Loucy (cell line): Measurements from ENCODE around the gene MMP15.

Experiments used
- H2AFZ ChIP-seq: fragments of 200-600 bp; sonication (generic); 2 replicates; pipeline ENCODE4 v1.6.0; 2016; ENCODE audit warnings: antibody characterized with exemption, mild to moderate bottlenecking, low read length, moderate library complexity
- H3F3A ChIP-seq: fragments of 200-600 bp; 2 replicates; pipeline ENCODE4 v1.6.0; 2016; ENCODE audit warnings: antibody characterized with exemption, low read depth, mild to moderate bottlenecking
- H3K27me3 ChIP-seq: fragments of 200-600 bp; sonication (generic); 2 replicates; pipeline ENCODE4 v1.6.1; 2014; ENCODE audit warnings: low read length, mild to moderate bottlenecking; ENCODE audit not compliant: insufficient read depth, poor library complexity, severe bottlenecking
- H3K36me3 ChIP-seq: fragments of 200-600 bp; sonication (generic); 2 replicates; pipeline ENCODE4 v1.6.1; 2016; ENCODE audit warnings: low read length; ENCODE audit not compliant: insufficient read depth
- H3K4me1 ChIP-seq: fragments of 200-600 bp; sonication (generic); 2 replicates; pipeline ENCODE4 v1.5.1; 2014; ENCODE audit warnings: low read length, mild to moderate bottlenecking; ENCODE audit not compliant: insufficient read depth, poor library complexity, severe bottlenecking
- H3K4me2 ChIP-seq: fragments of 200-600 bp; sonication (generic); 2 replicates; pipeline ENCODE4 v1.6.0; 2014; ENCODE audit warnings: antibody characterized with exemption, low read length, low read depth, mild to moderate bottlenecking; ENCODE audit not compliant: poor library complexity, severe bottlenecking
- H3K4me3 ChIP-seq: fragments of 200-600 bp; sonication (generic); 2 replicates; pipeline ENCODE4 v1.5.1; 2014; ENCODE audit warnings: low read length, mild to moderate bottlenecking, mixed read lengths; ENCODE audit not compliant: poor library complexity, severe bottlenecking
- H3K79me2 ChIP-seq: fragments of 200-600 bp; sonication (generic); 2 replicates; pipeline ENCODE4 v1.6.1; 2014; ENCODE audit warnings: low read length; ENCODE audit not compliant: insufficient read depth
- H3K9ac ChIP-seq: fragments of 200-600 bp; sonication (generic); 2 replicates; pipeline ENCODE4 v1.6.0; 2014; ENCODE audit warnings: mild to moderate bottlenecking, low read depth, low read length, moderate library complexity; ENCODE audit not compliant: poor library complexity, severe bottlenecking
- H3K9me2 ChIP-seq: fragments of 200-600 bp; sonication (generic); replicated peaks from 2 replicates; pipeline ENCODE4 v1.6.1; 2016; ENCODE audit warnings: low read depth, low read length, mixed read lengths
- H3K9me3 ChIP-seq: fragments of 200-600 bp; sonication (generic); 2 replicates; pipeline ENCODE4 v1.6.1; 2014; ENCODE audit warnings: mild to moderate bottlenecking, antibody characterized with exemption, low read length, low read depth; ENCODE audit not compliant: insufficient read depth
- H4K20me1 ChIP-seq: fragments of 200-600 bp; sonication (generic); 2 replicates; pipeline ENCODE4 v1.6.0; 2014; ENCODE audit warnings: antibody characterized with exemption, low read length, mild to moderate bottlenecking; ENCODE audit not compliant: insufficient read depth, poor library complexity, severe bottlenecking
- EZH2phosphoT487 ChIP-seq: fragments of 200-600 bp; IDR thresholded peaks from 2 replicates; pipeline ENCODE4 v1.6.1; 2018; ENCODE audit warnings: antibody characterized with exemption, mild to moderate bottlenecking, moderate library complexity, borderline replicate concordance
- TF ChIP-seq, protein P1 (sequence below): fragments of 200-600 bp; sonication (generic); conservative IDR thresholded peaks from 2 replicates; pipeline ENCODE4 v1.5.1; 2014; ENCODE audit warnings: mild to moderate bottlenecking, antibody characterized with exemption, low read length

Gene MMP15

DNA sequence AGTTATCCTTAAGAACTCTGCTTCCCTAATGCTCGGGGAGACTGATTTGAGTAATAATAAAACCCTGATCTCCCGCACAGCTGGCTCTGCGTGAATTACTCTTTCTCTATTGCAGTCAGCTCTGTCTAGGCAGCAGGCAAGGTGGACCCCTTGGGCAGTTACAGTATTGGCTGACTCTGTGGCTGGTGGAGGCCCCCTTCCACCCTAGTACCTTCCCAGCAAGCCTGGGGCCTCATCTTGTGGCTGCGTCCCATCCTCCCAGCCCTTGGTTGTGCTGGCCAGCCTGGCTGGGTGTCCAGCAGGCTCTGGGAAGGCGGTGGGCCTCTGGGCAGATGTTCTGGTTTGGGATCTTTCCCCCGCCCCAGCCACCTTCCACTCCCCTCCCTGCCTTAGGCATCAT lies 59.1 kb downstream of the MMP15 start:
- H3K27me3 ChIP-seq, result no peaks in the 10 kb centered on the region
- no peaks in the 10 kb centered on the region for H3F3A ChIP-seq
- no peak overlapping the region for H2AFZ ChIP-seq
- no peak overlapping the region for H3K9ac ChIP-seq
- no peak overlapping the region for H3K4me2 ChIP-seq
- TF ChIP-seq, protein P1, sequence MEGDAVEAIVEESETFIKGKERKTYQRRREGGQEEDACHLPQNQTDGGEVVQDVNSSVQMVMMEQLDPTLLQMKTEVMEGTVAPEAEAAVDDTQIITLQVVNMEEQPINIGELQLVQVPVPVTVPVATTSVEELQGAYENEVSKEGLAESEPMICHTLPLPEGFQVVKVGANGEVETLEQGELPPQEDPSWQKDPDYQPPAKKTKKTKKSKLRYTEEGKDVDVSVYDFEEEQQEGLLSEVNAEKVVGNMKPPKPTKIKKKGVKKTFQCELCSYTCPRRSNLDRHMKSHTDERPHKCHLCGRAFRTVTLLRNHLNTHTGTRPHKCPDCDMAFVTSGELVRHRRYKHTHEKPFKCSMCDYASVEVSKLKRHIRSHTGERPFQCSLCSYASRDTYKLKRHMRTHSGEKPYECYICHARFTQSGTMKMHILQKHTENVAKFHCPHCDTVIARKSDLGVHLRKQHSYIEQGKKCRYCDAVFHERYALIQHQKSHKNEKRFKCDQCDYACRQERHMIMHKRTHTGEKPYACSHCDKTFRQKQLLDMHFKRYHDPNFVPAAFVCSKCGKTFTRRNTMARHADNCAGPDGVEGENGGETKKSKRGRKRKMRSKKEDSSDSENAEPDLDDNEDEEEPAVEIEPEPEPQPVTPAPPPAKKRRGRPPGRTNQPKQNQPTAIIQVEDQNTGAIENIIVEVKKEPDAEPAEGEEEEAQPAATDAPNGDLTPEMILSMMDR, result no peak
- TF ChIP-seq EZH2phosphoT487, result no peak
- no peaks in the 10 kb centered on the region for H3K9me3 ChIP-seq
- H3K79me2 ChIP-seq, result no peaks in the 10 kb centered on the region
- peaks cover 5% of the 10 kb centered on the region for H3K4me1 ChIP-seq
- H4K20me1 ChIP-seq, result no peaks in the 10 kb centered on the region
- H3K36me3 ChIP-seq, result no peaks in the 10 kb centered on the region
- H3K9me2 ChIP-seq, result no peaks in the 10 kb centered on the region
- no peak overlapping the region for H3K4me3 ChIP-seq

DNA sequence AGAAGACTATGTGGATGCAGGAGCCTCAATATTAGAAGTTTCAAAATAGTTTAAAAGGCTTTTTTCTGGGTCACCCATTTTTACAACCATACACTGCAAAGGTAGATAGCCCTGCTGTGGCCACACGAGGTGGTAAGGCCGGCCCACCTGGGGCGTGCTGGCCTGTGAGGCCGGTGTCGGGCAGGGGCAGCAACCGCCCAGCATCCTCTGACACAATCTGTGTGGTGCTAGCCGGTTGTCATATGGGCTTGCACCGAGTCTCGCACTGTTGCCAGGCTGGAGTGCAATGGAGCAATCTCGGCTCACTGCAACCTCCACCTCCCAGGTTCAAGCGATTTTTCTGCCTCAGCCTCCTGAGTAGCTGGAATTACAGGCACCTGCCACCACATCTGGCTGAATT lies 59.6 kb downstream of the MMP15 start:
- H3K79me2 ChIP-seq, result no peaks in the 10 kb centered on the region
- no peaks in the 10 kb centered on the region for H3F3A ChIP-seq
- H4K20me1 ChIP-seq, result no peaks in the 10 kb centered on the region
- H3K4me2 ChIP-seq, result no peak overlapping the region
- no peaks in the 10 kb centered on the region for H3K27me3 ChIP-seq
- H2AFZ ChIP-seq, result no peak overlapping the region
- no peaks in the 10 kb centered on the region for H3K9me2 ChIP-seq
- no peak overlapping the region for H3K9ac ChIP-seq
- H3K9me3 ChIP-seq, result no peaks in the 10 kb centered on the region
- TF ChIP-seq, protein P1, result no peak
- no peak for TF ChIP-seq EZH2phosphoT487
- no peak overlapping the region for H3K4me3 ChIP-seq
- H3K4me1 ChIP-seq, result peaks cover 5% of the 10 kb centered on the region
- no peaks in the 10 kb centered on the region for H3K36me3 ChIP-seq

DNA sequence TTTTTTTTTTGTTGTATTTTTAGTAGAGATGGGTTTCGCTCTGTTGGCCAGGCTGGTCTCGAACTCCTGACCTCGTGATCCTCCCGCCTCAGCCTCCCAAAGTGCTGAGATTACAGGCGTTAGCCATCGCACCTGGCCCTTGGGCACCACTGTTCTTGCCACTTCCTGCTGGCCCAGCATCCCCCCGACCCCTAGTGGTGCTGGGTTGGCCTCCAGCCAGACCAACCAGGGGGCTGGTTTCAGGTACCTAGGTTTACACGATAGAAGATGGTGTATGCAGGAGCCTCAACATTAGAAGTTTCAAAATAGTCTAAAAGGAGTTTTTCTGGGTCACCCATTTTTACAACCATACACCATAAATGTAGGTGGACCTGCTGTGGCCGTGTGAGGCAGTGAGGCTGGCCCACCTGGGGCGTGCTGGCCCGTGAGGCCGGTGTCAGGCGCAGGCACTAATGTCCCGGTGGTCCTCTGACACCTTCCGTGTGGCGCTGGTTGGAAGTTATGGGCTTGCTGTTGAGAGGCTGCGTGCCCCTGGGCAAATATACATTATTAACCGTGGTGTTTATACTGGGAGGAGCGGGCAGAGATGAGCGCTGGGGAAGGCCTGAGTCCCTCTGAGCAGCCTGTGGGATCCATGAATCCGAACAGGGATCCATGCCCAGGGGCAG lies 60.2 kb downstream of the MMP15 start:
- H2AFZ ChIP-seq, result no peak overlapping the region
- H3K9me2 ChIP-seq, result no peaks in the 10 kb centered on the region
- no peaks in the 10 kb centered on the region for H3K27me3 ChIP-seq
- no peaks in the 10 kb centered on the region for H4K20me1 ChIP-seq
- no peak overlapping the region for H3K9ac ChIP-seq
- no peaks in the 10 kb centered on the region for H3K9me3 ChIP-seq
- no peak overlapping the region for H3K4me2 ChIP-seq
- H3K79me2 ChIP-seq, result no peaks in the 10 kb centered on the region
- H3F3A ChIP-seq, result no peaks in the 10 kb centered on the region
- no peak overlapping the region for H3K4me3 ChIP-seq
- peaks cover 5% of the 10 kb centered on the region for H3K4me1 ChIP-seq
- no peaks in the 10 kb centered on the region for H3K36me3 ChIP-seq
- no peak for TF ChIP-seq EZH2phosphoT487
- TF ChIP-seq, protein P1, result no peak
